Measurements from ENCODE around the gene ARCN1.

GRCh38 chr11:118622376-118623268 lies 50.4 kb downstream of the ARCN1 start:
- TF ChIP-seq CTCF (IDR thresholded peaks at IDR 0.05) = no peak
- no peak for TF ChIP-seq ZFX (IDR thresholded peaks at IDR 0.05; ENCODE audit: borderline replicate concordance)
